GM19468 (cell line): ENCODE data around the gene KRTAP10-1.
"Not testable (repeated sequence)": the region's sequence is repeated elsewhere in the genome, so short reads cannot be mapped to it uniquely, and the experiment has no call there.

Experiments
- ATAC-seq: cut with Tn5 transposase; IDR thresholded peaks from one replicate; pipeline ENCODE4 v1.9.1; 2021; ENCODE audit warnings: mild to moderate bottlenecking, moderate library complexity, moderate number of reproducible peaks; ENCODE audit not compliant: unreplicated experiment; ENCODE audit errors: extremely low read depth

Gene KRTAP10-1

GRCh38 chr21:44539991-44540666, at the start of gene KRTAP10-1:
Gene KRTAP10-1, minus strand, starts transcription at chr21:44540195. Its CDS starts 45 bp downstream, at chr21:44540150.
- no peak for ATAC-seq

- no peak for ATAC-seq
These were observed 49.1 kb upstream of the KRTAP10-1 start for GRCh38 chr21:44589094-44589493.

GRCh38 chr21:44585892-44586291, 45.9 kb upstream of the KRTAP10-1 start:
- no peak for ATAC-seq

GRCh38 chr21:44583800-44584147, 43.8 kb upstream of the KRTAP10-1 start:
- no peak for ATAC-seq

- ATAC-seq, result no peak
These were observed 43.2 kb upstream of the KRTAP10-1 start for GRCh38 chr21:44583089-44583799.

GRCh38 chr21:44582055-44582454, 42.1 kb upstream of the KRTAP10-1 start:
- ATAC-seq, result no peak

GRCh38 chr21:44581158-44581557, 41.2 kb upstream of the KRTAP10-1 start:
- ATAC-seq, result no peak

GRCh38 chr21:44580231-44580821, 40.3 kb upstream of the KRTAP10-1 start, which contains the start of gene KRTAP10-5:
Gene KRTAP10-5, minus strand, starts transcription at chr21:44580604. Its CDS starts 26 bp downstream, at chr21:44580578.
- ATAC-seq, result not testable (repeated sequence)

GRCh38 chr21:44579833-44580144, 39.8 kb upstream of the KRTAP10-1 start:
- no peak for ATAC-seq

GRCh38 chr21:44579056-44579832, 39.2 kb upstream of the KRTAP10-1 start:
- no peak for ATAC-seq

- no peak for ATAC-seq
These were observed 38.5 kb upstream of the KRTAP10-1 start for GRCh38 chr21:44578371-44579055.

GRCh38 chr21:44576025-44576420, 36.0 kb upstream of the KRTAP10-1 start:
- no peak for ATAC-seq

- no peak for ATAC-seq
These were observed 35.5 kb upstream of the KRTAP10-1 start for GRCh38 chr21:44575307-44576024.

GRCh38 chr21:44574457-44575306, 34.7 kb upstream of the KRTAP10-1 start:
- no peak for ATAC-seq

- not testable (repeated sequence) for ATAC-seq
These were observed 33.8 kb upstream of the KRTAP10-1 start, which contains the start of gene KRTAP10-4 for GRCh38 chr21:44573630-44574456. Gene KRTAP10-4, plus strand, starts transcription at chr21:44573729. Its CDS starts 30 bp downstream, at chr21:44573759.

GRCh38 chr21:44572959-44573583, 33.1 kb upstream of the KRTAP10-1 start:
- ATAC-seq, result no peak
